Thyroid gland (tissue), 4 donors: Measurements from ENCODE around the gene SLC66A1. TPM values are rescaled to one million over a fixed set of nuclear protein-coding genes. Genes with fewer than 3 reads are reported as not detected.

Source experiments
- DNase-seq, 2 donors: peaks; one replicate each; pipeline ENCODE4 v3.0.0-alpha.2; 2019
- H3K27ac ChIP-seq, 3 donors: fragments of 200-600 bp; sonication (generic); 1 replicate in 2 of 3; 2 replicates in 1 of 3; pipeline ENCODE4 v1.5.1; 2016 to 2019; ENCODE audit warnings: mild to moderate bottlenecking in 1 of 3, moderate library complexity in 1 of 3
- H3K27me3 ChIP-seq: fragments of 200-600 bp; sonication (generic); one replicate; pipeline ENCODE4 v1.5.1; 2019
- H3K36me3 ChIP-seq, 2 donors: fragments of 200-600 bp; sonication (generic); one replicate each; pipeline ENCODE4 v1.5.1; 2016 to 2019
- H3K4me1 ChIP-seq, 2 donors: fragments of 200-600 bp; sonication (generic); one replicate each; pipeline ENCODE4 v1.5.1; 2017 to 2019
- H3K4me3 ChIP-seq, 3 donors: fragments of 200-600 bp; sonication (generic); replicated peaks in 1 of 3; 1 replicate in 2 of 3; 2 replicates in 1 of 3; pipeline ENCODE4 v1.5.1; 2016; ENCODE audit warnings: mild to moderate bottlenecking in 1 of 3
- H3K9me3 ChIP-seq: fragments of 200-600 bp; sonication (generic); one replicate; pipeline ENCODE4 v1.5.1; 2017
- POLR2A ChIP-seq, 2 donors: fragments of 450-650 bp; IDR thresholded peaks; one replicate each; pipeline ENCODE4 v1.6.1; 2017; ENCODE audit warnings: antibody characterized with exemption in 2 of 2, mild to moderate bottlenecking in 2 of 2, moderate library complexity in 1 of 2
- WGBS, 2 donors: methylation state at CpG; one replicate each; pipeline ENCODE4 v1.1.5; 2017; 5-methylcytosine and 5-hydroxymethylcytosine counted together
- intact Hi-C: fragments of 100-400 bp; cut with DNase I; formaldehyde crosslinking; loops from one replicate; pipeline ENCODE4 v1.15.1; 2023
- total RNA-seq, 4 donors: library from RNA; depleted of rRNA; stranded (reverse); fragments of >200 nt; gene quantifications; one replicate each; pipeline ENCODE4 v1.2.3, GENCODE V29; 2016
- TF ChIP-seq, protein P1 (sequence below), 6 experiments: fragments of 200-600 bp in 3 of 6; fragments of 450-650 bp in 3 of 6; sonication (generic) in 3 of 6; IDR thresholded peaks; one replicate each; pipeline ENCODE4 v1.5.1; 2016 to 2019; ENCODE audit warnings: antibody characterized with exemption in 6 of 6, mild to moderate bottlenecking in 2 of 6, inconsistent platforms in 1 of 6, moderate library complexity in 1 of 6

The SLC66A1 gene
- total RNA-seq, 4 donors from 2014 or later, result 17.6 to 24.6 (median 17.8) TPM

DNA sequence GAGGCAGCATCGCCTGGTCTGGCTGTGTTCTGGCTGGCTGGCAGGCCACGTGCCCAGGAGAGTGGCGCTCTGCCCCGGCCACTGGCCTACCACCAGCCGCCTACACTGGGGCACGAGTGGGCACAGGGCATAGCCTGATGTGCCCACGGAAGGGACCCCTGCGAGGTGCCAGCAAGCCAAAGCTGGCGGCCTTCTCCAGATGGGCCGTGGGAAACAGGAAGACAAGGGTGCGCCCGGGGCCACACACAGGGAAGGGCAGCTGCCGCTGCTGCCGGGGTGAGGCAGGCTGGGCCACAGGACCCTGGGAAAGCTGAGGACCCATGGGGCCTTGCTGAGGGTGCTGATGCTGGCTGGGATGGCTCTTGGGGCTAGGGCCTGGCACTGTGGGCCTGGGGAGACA is 40.7 kb downstream of the SLC66A1 start:
- no peaks in the 10 kb centered on the region for H3K9me3 ChIP-seq
- 91 to 100% methylated on average over 6 to 14 of the region's 14 CpGs for WGBS, 2 donors
- peaks cover 41 to 46% of the 10 kb centered on the region in 2 donors for H3K36me3 ChIP-seq
- intact Hi-C loops, result no loop called here
- no peak overlapping the region for H3K27ac ChIP-seq
- no peaks in the 10 kb centered on the region for H3K27me3 ChIP-seq
- no peaks in the 10 kb centered on the region for H3K4me1 ChIP-seq
- H3K4me3 ChIP-seq, result no peak overlapping the region
- TF ChIP-seq, protein P1, sequence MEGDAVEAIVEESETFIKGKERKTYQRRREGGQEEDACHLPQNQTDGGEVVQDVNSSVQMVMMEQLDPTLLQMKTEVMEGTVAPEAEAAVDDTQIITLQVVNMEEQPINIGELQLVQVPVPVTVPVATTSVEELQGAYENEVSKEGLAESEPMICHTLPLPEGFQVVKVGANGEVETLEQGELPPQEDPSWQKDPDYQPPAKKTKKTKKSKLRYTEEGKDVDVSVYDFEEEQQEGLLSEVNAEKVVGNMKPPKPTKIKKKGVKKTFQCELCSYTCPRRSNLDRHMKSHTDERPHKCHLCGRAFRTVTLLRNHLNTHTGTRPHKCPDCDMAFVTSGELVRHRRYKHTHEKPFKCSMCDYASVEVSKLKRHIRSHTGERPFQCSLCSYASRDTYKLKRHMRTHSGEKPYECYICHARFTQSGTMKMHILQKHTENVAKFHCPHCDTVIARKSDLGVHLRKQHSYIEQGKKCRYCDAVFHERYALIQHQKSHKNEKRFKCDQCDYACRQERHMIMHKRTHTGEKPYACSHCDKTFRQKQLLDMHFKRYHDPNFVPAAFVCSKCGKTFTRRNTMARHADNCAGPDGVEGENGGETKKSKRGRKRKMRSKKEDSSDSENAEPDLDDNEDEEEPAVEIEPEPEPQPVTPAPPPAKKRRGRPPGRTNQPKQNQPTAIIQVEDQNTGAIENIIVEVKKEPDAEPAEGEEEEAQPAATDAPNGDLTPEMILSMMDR (IDR thresholded peaks at IDR 0.05), result no peak
- no peak for TF ChIP-seq POLR2A (IDR thresholded peaks at IDR 0.05)
- no peak for DNase-seq

DNA sequence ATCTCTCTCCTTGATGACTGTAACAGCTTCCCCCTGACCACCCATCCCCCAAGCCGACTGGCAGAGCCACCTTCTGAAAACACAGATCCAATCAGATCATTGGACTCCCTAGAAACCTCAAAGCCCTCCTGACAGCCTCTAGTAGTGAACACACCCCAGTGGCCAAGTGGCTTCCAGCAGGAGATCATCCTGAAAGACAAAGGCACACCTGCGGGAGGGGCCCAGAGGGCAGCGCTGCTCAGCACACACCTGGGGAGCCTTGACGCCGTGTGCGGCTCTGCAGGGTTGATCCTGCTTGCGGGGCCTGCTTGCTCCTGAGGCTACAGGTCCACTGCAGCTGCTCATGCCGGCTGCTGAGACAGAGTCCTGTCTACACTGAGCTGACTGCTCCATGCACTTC is 41.5 kb downstream of the SLC66A1 start:
- no peaks in the 10 kb centered on the region for H3K9me3 ChIP-seq
- intact Hi-C loops, result no loop called here
- no peak overlapping the region for H3K27ac ChIP-seq
- no peaks in the 10 kb centered on the region for H3K4me1 ChIP-seq
- no peaks in the 10 kb centered on the region for H3K27me3 ChIP-seq
- DNase-seq, result no peak
- H3K36me3 ChIP-seq, result peaks cover 41 to 46% of the 10 kb centered on the region in 2 donors
- WGBS, 2 donors, result 82 to 92% methylated on average over 7 of the region's 8 CpGs
- no peak overlapping the region for H3K4me3 ChIP-seq
- TF ChIP-seq, protein P1 (IDR thresholded peaks at IDR 0.05), result no peak
- no peak for TF ChIP-seq POLR2A (IDR thresholded peaks at IDR 0.05)

DNA sequence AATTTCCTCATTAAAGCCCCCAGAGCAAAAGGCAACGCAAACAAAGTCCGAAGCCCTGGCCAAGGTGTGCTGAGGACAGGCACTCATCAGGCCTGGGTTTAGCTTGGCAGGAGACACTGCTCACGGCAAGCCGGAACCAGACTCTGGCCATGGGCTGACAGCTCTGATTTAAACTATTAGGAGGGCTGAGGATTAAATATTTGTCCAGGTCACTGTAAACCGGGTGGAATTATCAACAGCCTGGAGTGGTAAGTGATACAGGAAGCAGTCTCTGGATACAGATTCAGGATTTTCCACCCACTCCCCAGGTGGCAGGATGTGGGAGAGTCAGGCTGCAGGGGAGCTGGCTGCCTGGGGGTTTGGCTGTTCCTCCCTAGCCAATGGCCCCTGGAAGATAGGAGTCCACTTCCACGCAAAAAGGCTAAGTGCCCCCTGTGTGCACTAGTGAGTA is 42.4 kb downstream of the SLC66A1 start:
- no peak overlapping the region for H3K27ac ChIP-seq
- H3K4me1 ChIP-seq, result no peaks in the 10 kb centered on the region
- intact Hi-C loops, result no loop called here
- WGBS, 2 donors, result 63 to 87% methylated on average over 6 of the region's 6 CpGs
- no peak overlapping the region for H3K4me3 ChIP-seq
- peaks cover 41 to 46% of the 10 kb centered on the region in 2 donors for H3K36me3 ChIP-seq
- H3K9me3 ChIP-seq, result no peaks in the 10 kb centered on the region
- H3K27me3 ChIP-seq, result no peaks in the 10 kb centered on the region
- TF ChIP-seq POLR2A (IDR thresholded peaks at IDR 0.05), result no peak
- TF ChIP-seq, protein P1 (IDR thresholded peaks at IDR 0.05), result no peak
- no peak for DNase-seq

DNA sequence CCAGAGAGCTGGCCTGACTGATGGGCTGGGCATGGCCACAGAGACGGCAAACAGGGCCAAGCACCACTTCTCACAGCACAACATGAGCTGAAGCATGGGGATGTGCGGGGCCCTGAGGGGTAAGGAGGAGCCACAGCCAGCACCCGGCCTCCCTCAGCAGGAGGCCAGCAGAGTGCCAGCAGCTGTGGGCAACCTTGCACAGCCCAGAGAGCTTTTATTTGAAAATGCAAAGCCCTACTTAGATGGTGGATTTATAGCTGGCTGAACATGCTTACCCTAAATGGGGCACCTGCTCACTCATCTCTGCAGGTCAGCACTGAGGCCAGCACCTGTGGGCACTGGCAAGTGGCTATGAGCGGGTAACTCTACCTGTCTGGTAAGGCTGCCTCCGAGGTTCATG is 44.1 kb downstream of the SLC66A1 start:
- Histone ChIP-seq H3K27ac (no peak overlapping the region), H3K9me3 (no peaks in the 10 kb centered on the region), H3K4me1 (no peaks in the 10 kb centered on the region), H3K36me3 (peaks cover 41% of the 10 kb centered on the region in 2 donors), H3K4me3 (no peak overlapping the region), H3K27me3 (no peaks in the 10 kb centered on the region)
- TF ChIP-seq, protein P1 (IDR thresholded peaks at IDR 0.05), result no peak
- TF ChIP-seq POLR2A (IDR thresholded peaks at IDR 0.05), result no peak
- intact Hi-C loops, result no loop called here
- 63 to 93% methylated on average over 3 to 5 of the region's 5 CpGs for WGBS, 2 donors
- no peak for DNase-seq

DNA sequence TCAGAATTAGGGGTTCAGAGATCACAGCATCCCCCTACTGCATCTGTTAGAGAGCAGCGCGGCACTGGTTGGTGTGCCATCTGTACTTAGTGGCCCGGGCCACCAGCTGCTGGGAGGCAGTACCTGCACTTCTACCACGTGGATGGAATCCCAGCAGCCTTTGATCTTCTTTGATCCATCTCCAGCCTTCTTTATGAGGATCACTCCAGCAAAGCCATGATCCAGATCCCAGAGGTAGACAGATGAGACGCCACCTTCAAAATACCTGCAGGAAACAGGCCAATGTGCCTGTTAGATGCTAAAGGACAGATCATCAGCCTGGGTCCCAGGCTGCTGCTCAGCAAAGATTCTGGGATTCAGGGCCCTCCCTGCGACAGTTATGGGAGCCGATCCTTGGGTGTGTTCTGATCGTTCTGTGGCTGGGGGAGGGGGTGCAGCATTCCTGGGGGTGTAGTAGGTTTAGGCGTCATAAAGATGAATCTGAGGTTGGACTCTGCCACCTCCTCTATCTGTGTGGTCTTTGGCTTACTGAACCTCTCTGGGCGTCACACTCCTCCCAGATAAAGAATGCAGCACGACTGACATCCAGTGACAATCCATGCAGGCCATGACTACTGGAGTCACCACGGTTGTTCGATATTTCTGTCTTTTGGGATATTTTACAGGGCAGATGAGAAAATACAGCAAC is 45.3 kb downstream of the SLC66A1 start:
- intact Hi-C loops, result no loop called here
- Histone ChIP-seq H3K4me1 (peaks cover 0 to 8% of the 10 kb centered on the region in 2 donors), H3K27me3 (no peaks in the 10 kb centered on the region), H3K4me3 (no peak overlapping the region), H3K36me3 (peaks cover 35 to 41% of the 10 kb centered on the region in 2 donors), H3K27ac (no peak overlapping the region), H3K9me3 (no peaks in the 10 kb centered on the region)
- 90 to 96% methylated on average over 13 of the region's 13 CpGs for WGBS, 2 donors
- DNase-seq, result no peak
- TF ChIP-seq POLR2A (IDR thresholded peaks at IDR 0.05), result no peak
- TF ChIP-seq, protein P1 (IDR thresholded peaks at IDR 0.05), result no peak
